Measurements from ENCODE around the gene TRNP1. TPM values are rescaled to one million over a fixed set of nuclear protein-coding genes. Genes with fewer than 3 reads are reported as not detected.
A peak's percentile ranks its signal among the peaks of the same experiment; 100 is the strongest.

Gene TRNP1
- total RNA-seq, 1 donor from 2014 or later: 48.8 TPM

DNA sequence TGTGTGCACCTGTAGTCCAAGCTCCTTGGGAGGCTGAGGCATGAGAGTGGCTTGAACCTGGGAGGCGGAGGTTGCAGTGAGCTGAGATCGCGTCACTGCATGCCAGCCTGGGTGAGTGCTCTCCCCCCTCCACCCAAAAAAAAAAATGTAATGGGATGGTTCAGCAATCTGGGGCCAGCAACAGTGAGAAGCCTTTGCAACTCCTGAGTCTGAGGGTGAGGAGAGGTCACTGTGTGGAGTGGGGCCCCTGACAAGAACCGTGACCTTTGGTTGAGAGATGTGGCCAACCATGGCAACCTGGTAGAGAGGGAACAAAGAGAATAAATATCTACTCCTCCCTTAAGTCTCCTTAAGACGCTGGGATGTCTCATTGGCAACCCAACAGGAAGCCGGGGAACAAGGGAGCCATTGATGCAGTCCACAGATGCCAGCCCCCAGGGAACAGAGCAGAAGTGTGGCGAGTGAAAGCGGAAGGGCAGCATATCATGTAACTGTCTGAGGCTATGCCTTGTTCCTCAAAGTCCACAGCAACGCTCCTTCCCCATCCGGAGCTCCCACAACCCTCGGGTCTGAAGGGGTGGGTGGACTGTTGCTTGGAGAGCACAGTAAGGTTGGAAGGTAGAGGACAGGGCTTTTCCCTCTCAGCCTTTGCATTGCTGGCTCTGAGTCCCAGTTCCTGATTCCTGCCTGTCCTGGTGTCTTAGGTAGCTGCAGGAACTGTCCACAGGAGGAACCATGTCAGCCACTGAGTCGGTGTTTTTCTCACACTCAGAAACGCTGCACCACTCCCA lies 8.3 kb downstream of the TRNP1 start:
- Mint-ChIP-seq H3K4me3 (ENCODE audit: low read depth) (no peak overlapping the region), H3K27me3 (no peaks in the 10 kb centered on the region), H3K27ac (peak overlapping the region; percentile 88), H3K4me1 (ENCODE audit: low read depth) (peaks cover 41% of the 10 kb centered on the region), H3K9me3 (ENCODE audit: low read depth) (no peaks in the 10 kb centered on the region), H3K36me3 (ENCODE audit: insufficient read depth) (peaks cover 6% of the 10 kb centered on the region)
- DNase-seq (ENCODE audit: low spot score, unreplicated experiment): no peak
- TF ChIP-seq, protein P1, sequence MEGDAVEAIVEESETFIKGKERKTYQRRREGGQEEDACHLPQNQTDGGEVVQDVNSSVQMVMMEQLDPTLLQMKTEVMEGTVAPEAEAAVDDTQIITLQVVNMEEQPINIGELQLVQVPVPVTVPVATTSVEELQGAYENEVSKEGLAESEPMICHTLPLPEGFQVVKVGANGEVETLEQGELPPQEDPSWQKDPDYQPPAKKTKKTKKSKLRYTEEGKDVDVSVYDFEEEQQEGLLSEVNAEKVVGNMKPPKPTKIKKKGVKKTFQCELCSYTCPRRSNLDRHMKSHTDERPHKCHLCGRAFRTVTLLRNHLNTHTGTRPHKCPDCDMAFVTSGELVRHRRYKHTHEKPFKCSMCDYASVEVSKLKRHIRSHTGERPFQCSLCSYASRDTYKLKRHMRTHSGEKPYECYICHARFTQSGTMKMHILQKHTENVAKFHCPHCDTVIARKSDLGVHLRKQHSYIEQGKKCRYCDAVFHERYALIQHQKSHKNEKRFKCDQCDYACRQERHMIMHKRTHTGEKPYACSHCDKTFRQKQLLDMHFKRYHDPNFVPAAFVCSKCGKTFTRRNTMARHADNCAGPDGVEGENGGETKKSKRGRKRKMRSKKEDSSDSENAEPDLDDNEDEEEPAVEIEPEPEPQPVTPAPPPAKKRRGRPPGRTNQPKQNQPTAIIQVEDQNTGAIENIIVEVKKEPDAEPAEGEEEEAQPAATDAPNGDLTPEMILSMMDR (IDR thresholded peaks at IDR 0.05; ENCODE audit: unreplicated experiment): no peak

DNA sequence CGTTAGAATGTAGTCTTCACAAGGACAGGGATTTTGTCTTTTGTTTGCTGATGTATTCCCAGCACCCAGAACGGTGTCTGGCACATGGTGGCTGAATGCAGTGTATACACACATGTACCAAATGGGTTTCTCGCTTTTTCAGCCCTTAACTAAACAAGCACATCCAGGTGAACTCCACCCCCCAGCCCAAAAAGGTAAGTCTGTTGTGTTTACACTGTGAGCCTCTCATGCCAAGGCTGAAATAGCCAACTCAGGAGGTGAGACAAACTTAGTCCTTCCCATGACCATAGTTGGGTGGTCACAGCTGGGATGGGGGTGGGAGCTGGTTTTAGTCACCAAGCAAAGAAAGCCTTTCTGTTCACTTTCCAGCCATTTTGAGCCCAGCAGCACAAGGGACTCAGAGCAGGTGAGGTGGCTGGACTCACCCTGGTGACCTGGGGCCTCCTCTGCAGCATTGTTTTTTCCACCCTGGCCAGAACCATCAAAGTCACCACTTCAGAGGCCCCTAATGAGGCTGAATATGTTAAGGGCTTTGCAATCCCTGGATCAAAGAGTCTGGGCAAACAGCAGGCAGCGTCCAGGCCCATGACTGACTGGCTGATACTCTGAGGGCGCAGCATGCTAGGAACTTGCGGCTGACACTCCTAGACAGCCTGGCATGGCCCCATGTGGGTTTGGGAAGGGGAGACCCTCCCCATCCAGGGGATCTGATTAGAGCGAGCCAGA lies 10.4 kb downstream of the TRNP1 start:
- Mint-ChIP-seq H3K36me3 (ENCODE audit: insufficient read depth) (peaks cover 5% of the 10 kb centered on the region), H3K4me1 (ENCODE audit: low read depth) (peaks cover 40% of the 10 kb centered on the region), H3K27me3 (no peaks in the 10 kb centered on the region), H3K27ac (peak overlapping the region; percentile 86), H3K9me3 (ENCODE audit: low read depth) (no peaks in the 10 kb centered on the region), H3K4me3 (ENCODE audit: low read depth) (no peak overlapping the region)
- TF ChIP-seq, protein P1 (IDR thresholded peaks at IDR 0.05; ENCODE audit: unreplicated experiment): no peak
- no peak for DNase-seq (ENCODE audit: low spot score, unreplicated experiment)

DNA sequence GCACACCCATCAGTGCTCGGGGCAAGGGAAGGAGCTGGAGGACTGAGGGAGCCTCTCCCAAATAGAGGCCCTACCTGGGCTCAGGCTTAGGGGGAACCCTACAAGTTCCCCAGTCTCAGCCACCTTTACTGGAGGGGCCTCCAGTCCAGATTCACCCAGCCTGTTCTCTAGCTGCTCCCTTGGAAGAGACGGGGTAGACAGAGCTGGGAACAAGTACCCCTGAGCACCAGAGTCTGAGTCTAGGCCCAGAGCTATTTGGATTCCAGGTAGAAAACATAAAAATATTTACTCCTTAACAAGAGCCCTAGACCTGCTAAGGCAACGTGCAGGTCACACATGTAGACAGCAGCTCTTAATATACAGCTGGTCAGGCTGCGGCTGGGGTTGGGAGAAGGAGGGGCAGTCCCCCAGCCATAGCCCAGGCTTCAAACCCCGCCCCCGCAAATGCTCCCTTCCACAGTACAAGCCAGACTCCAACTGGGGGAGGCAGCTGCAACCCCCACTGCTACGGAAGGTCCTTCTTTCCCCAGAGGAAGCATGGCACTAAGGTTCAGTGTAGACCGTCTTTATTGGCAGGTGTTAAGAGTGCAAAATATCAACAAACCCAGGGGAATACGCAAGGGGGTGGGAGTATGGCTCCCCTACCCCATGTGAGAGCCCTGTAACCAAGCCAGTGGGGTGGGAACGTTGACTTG lies 11.1 kb downstream of the TRNP1 start:
- Mint-ChIP-seq H3K36me3 (ENCODE audit: insufficient read depth) (peaks cover 5% of the 10 kb centered on the region), H3K27me3 (no peaks in the 10 kb centered on the region), H3K9me3 (ENCODE audit: low read depth) (no peaks in the 10 kb centered on the region), H3K27ac (peak overlapping the region; percentile 87), H3K4me3 (ENCODE audit: low read depth) (no peak overlapping the region), H3K4me1 (ENCODE audit: low read depth) (peaks cover 40% of the 10 kb centered on the region)
- TF ChIP-seq, protein P1 (IDR thresholded peaks at IDR 0.05; ENCODE audit: unreplicated experiment): no peak
- DNase-seq (ENCODE audit: low spot score, unreplicated experiment): no peak

GRCh38 chr1:27005166-27005530 lies 11.7 kb downstream of the TRNP1 start:
- H3K4me1 Mint-ChIP-seq (ENCODE audit: low read depth): peaks cover 40% of the 10 kb centered on the region
- H3K9me3 Mint-ChIP-seq (ENCODE audit: low read depth): no peaks in the 10 kb centered on the region
- peaks cover 5% of the 10 kb centered on the region for H3K36me3 Mint-ChIP-seq (ENCODE audit: insufficient read depth)
- no peaks in the 10 kb centered on the region for H3K27me3 Mint-ChIP-seq
- peak overlapping the region; percentile 87 for H3K27ac Mint-ChIP-seq
- TF ChIP-seq, protein P1 (IDR thresholded peaks at IDR 0.05; ENCODE audit: unreplicated experiment): no peak
- H3K4me3 Mint-ChIP-seq (ENCODE audit: low read depth): no peak overlapping the region
- no peak for DNase-seq (ENCODE audit: low spot score, unreplicated experiment)
